Activated naive CD4-positive, alpha-beta T cell (primary cell): ENCODE data around the gene TFCP2L1.
"Not testable (repeated sequence)": the region's sequence is repeated elsewhere in the genome, so short reads cannot be mapped to it uniquely, and the experiment has no call there.

Experiments used
- DNase-seq, 4 experiments: peaks; one replicate each; lab custom pipeline; 2025; lab: John Stamatoyannopoulos, UW

TFCP2L1 gene

GRCh38 chr2:121284463-121285449 lies at the start of gene TFCP2L1:
Gene TFCP2L1, minus strand, starts transcription at chr2:121285202. Its CDS starts 93 bp downstream, at chr2:121285109.
- DNase-seq, result no peak

GRCh38 chr2:121333834-121334558 lies 49.0 kb upstream of the TFCP2L1 start:
- no peak for DNase-seq

DNA sequence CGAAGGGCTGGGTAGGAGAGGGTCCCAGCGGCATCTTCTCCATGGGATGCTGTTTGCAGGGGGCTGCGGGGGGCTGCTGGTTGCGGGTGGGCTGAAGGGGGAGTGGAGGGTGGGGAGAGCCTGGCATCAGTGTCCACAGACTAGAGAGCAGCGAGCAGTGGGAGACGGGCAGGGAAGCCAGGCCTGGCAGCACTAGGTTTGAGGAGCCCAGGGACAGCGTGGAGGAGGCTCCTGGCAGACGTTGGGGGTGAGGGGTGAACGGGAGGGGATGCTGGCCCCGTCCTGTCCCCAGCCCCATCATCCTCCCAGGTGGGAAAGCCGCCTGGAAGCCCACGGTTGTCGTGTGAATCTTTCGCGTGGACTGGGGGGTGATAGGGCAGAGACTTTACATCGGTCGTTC lies 48.2 kb upstream of the TFCP2L1 start:
- DNase-seq, result no peak

- not testable (repeated sequence) for DNase-seq
Measured at GRCh38 chr2:121331324-121331723, 46.3 kb upstream of the TFCP2L1 start.

DNA sequence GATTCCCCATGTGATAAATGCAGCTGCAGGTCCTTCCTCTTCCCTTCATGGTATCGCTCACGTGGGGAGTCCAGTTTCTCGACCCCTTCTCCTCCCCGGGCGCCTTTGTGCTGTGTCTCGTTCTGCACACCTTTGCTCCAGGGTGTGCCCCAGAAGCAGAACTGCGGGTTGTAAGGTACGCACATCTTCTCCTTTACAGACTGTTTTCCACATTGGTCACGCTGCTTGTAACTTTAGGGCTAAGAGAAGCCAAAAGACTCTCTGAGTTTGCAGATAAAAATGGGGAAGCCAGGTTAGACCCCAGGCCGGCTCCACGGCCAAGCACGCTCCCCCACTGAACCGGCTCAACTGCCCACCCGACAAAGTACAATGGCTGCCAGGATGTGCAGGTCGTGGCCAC lies 45.9 kb upstream of the TFCP2L1 start:
- DNase-seq, result no peak

DNA sequence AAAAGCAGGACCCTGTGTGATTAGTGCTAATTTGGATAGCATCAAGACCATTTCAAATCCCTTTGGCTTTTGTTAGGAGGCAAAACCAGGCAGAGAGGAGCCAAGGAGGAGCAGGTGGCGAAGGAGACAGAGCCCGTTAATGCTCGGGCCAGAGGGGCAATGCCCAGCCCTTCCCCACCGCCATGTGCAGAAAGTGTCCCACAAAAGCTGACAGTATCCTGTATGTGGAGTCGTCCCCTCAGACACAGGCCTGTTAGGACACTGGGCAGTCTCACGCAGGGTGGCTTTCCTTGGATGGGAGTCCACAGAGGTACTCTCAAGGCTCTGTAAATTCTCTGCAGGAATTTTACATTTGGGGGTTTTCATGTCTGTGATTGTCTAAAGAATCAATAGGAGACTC lies 44.8 kb upstream of the TFCP2L1 start:
- no peak for DNase-seq

DNA sequence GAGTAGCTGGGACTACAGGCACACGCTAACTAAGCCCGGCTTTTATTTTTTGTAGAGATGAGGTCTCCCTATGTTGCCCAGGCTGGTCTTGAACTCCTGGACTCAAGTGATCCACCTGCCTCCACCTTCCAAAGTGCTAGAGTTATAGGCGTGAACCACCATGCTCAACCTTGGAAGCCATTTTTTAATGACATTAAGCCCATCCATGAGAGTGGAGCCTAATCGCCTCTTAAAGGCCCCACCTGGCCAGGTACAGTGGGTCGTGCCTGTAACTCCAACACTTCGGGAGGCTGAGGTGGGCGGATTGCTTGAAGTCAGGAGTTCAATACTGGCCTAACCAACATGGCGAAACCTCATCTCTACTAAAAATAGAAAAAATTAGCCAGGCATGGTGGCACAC lies 41.6 kb upstream of the TFCP2L1 start:
- no peak for DNase-seq

DNA sequence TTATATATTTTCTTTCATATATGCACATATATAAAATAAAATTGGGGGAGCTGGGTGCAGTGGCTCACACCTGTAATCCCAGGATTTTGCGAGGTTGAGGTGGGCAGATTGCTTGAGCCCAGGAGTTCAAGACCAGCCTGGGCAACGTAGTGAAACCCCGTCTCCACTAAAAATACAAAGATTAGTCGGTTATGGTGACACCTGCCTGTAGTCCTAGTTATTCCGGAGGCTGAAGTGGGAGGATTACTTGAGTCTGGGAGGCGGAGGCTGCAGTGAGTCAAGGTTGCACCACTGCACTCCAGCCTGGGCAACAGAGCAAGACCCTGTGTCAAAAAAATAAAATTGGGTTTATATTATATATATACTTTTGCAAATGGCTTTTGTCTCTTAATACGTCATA lies 39.6 kb upstream of the TFCP2L1 start:
- no peak for DNase-seq

DNA sequence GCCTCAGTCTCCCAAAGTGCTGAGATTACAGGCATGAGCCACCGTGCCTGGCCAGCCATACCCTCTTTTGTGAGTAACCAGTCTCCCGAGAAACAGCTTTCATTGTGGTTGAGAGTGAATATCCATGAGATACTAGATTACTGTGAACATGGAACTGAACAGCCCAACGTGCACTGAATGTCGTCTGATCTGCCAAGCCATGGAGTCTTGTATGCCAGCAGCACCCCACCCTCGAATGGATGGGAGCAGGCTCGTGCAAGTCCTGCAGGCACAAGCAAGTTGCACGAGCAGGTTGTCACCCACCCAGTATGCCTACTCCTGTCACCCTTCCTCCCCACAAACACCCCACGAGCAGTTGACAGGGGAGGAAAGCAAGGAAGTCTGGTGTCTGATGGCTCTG lies 36.5 kb upstream of the TFCP2L1 start:
- no peak for DNase-seq

- no peak for DNase-seq
Measured at GRCh38 chr2:121319941-121320340, 34.9 kb upstream of the TFCP2L1 start.

- DNase-seq, result no peak
Measured at GRCh38 chr2:121316986-121317385, 32.0 kb upstream of the TFCP2L1 start.

GRCh38 chr2:121313701-121314100 lies 28.7 kb upstream of the TFCP2L1 start:
- not testable (repeated sequence) for DNase-seq

DNA sequence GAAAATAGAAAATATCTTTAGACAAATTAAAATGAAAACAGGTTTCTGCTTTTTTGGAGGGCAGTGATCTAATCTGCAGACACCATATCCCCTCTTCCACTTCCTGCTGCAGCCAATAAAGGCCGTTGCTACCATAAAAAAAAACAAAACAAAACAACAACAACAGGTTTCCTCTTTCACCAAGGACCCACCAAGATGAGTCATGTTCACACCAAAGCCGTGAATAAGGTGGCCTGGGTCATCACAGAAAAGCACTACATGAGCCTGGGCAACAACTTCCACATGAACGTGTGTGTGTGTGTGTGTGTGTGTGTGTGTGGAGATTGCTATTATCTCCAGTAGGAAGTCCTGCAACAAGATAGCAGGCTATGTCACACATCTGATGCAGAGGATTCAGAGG lies 24.8 kb upstream of the TFCP2L1 start:
- no peak for DNase-seq

DNA sequence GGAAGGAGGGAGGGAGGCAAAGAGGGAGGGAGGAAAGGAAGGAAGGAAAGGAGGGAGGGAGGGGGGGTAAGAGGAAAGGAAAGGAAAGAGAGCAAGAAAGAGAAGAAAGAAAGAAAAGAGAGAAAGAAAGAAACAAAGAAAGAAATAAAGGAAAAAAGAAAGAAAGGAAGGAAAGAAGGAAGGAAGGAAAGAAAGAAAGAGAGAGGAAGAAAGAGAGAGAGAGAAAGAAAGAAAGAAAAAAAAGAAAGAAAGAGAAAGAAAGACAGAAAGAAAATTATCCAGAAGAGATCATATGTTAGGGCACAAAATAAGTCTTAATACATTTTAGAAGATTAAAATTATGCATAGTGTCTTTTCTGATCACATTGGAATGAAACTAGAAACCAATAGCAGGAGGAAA lies 24.3 kb upstream of the TFCP2L1 start:
- no peak for DNase-seq

GRCh38 chr2:121307048-121307447 lies 22.0 kb upstream of the TFCP2L1 start:
- no peak for DNase-seq

DNA sequence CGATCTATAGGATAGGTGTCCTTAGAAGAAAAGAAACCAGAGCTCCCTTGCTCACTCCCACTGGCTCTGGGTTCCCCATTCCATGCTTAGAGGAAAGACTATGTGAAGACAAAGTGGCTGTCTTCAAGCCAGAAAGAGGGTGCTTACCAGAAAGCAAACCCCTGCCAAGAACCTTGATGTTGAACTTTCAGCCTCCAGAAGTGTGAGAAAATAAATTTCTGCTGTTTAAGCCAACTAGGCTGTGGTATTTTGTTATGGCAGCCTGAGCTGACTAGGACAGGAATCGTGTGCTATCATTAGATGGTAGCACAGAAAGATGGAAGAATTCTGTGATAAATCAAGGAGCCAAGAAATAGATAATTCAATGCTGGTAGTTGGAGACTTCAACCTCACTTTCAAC lies 19.9 kb upstream of the TFCP2L1 start:
- no peak for DNase-seq

DNA sequence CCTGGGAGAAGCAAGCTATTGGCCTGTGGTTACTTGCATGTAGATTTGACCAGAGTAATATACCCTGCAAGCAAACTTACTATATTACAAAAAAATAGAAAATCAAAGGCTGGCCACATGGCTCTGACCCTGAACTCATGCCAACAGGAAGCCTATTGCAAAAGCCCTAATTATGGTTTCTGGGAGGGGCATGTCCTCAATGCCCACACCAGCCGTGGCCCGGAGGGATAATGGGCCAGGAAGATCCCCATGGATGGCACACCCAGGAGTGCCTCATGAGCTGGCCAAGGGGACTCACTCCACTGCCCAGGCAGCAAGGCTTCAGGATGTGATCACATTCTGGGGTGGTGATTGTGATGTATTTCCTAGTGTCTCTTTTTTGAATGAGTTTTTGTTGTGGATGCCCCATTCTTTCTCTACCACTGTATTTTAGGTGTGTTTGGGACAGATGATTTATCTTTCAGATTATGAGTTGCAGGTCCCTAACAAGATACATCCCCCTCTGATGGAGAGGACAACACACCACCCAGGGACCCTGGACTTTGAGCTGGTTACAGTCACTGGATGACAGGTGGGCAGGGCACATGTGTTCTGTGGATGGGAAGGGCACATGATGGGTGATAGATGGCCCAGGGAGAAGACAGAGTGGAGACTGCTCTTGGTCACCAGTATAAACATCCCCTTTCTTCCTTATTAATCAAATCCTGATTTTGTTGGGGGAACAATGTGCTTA lies 18.7 kb upstream of the TFCP2L1 start:
- no peak for DNase-seq

DNA sequence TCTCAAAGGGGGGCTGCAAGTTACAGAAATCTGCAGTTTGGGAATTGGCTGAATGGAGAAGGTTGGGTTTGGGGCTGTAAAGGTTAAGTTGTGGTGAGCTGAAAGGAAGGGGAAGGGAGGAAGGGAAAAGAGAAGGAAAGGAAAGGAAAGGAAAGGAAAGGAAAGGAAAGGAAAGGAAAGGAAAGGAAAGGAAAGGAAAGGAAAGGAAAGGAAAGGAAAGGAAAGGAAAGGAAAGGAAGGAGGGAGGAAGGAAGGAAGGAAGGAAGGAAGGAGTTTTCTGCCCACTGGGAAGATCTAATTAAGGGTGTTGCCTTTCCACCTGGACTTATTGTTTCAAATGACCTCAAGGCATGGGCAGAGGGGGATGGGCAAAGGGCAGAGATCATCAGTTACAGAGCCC lies 16.2 kb upstream of the TFCP2L1 start:
- DNase-seq, result not testable (repeated sequence)

GRCh38 chr2:121298476-121298875 lies 13.5 kb upstream of the TFCP2L1 start:
- DNase-seq, result no peak

- not testable (repeated sequence) for DNase-seq
Measured at GRCh38 chr2:121297866-121298265, 12.9 kb upstream of the TFCP2L1 start.

DNA sequence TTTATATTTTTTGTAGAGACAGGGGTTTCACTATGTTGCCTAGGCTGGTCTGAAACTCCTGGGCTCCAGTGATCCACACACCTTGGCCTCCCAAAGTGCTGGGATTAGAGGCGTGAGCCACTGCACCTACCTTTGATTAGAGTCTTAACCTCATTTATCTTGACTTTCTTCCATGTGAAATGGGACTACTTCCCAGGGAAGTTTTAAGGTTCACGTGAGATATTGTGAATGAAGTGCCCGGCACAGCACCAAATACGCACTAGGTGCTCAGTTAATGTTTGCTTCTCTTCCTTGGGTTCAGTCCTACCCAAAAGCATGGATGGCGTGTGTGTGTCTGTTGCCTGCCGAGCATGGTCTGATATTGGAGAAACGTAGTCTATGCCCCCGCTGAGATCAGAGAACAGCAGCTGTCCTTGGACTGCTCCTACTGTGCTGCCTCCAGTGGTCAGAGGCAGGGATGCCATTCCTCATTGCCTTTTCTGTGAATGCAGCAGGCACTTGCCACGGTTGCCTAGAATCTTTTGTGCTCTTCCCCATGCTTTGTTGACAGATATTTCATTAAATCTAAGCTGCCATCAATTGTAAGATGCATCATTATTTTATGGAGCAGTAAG lies 12.3 kb upstream of the TFCP2L1 start:
- DNase-seq, result no peak
